ENCODE data around the gene LHPP.
"Not testable (repeated sequence)": the region's sequence is repeated elsewhere in the genome, so short reads cannot be mapped to it uniquely, and the experiment has no call there.

The LHPP gene

DNA sequence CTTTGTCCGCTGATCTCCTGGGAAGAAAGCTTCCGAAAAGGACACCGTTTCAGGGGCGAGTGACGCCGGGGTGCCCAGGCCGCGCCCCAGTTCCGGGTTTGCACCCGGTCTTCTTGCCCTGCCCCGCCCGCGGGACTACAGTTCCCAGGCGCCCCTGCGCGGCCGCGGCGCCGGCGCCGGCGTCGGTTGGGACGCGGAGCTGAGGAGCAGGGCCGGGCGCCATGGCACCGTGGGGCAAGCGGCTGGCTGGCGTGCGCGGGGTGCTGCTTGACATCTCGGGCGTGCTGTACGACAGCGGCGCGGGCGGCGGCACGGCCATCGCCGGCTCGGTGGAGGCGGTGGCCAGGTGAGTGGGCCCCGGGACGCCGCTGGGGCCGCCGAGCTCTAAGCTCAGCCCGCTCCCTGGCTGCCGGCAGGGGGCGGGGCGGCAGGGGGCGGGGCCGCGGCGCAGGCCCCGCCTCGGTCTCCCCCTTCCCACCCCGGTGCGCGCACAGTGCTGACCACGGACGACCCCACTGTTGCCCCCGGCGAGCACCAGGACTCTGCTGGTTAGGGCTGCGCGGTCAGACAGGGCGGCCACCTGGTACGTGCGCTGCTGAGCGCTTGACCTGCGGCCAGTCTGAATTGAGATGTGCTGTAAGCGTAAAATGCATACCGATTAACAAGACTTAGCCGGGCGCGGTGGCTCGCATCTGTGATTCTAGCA is at the start of gene LHPP:
TSS of gene LHPP (plus strand) at position 182 of the 706 bp plus-strand sequence. CDS start at position 222, 40 bp downstream.
- peak; percentile 74 to 85 for DNase-seq (ENCODE audit: low read depth in 2 of 2)

DNA sequence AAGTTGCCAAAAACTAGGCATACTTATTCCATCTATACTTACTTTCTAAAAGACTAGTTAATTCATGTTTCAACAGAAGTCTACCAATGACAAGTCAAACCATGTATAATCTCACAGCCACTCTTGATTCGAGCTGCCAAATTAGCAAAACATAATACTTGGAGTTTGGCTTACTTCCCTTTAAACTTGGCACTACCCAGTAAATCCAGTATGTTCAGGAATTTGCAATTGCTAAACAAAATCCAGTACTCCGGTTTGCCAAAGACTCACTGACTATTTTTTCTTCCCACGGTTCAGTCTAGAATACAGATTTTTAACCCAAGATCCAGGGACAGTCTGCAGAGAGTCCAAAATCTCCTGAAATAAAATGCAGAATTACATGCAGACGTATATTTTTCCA is 47.5 kb upstream of the LHPP start:
- no peak for DNase-seq (ENCODE audit: low read depth in 2 of 2)

GRCh38 chr10:124415210-124415609 is 46.4 kb upstream of the LHPP start:
- no peak for DNase-seq (ENCODE audit: low read depth in 2 of 2)

DNA sequence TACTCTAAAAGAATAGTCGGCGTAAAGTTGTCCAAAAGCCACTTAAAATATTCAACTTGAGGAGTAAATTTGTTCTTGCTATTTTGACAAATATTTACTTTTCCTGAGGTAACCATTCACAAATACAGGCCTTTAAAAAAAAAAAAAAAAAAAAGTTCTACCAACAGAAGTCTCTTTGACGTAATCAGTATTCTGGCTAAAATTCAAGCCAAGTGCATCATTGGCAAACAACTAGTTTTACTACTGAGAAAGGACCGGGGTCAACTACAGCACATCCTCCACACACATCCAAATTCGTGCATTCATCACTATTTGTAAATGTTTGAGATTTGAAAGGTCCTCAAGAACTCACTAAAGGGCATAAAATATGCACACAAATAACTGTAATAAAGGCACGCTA is 44.9 kb upstream of the LHPP start:
- DNase-seq (ENCODE audit: low read depth in 2 of 2), result no peak

DNA sequence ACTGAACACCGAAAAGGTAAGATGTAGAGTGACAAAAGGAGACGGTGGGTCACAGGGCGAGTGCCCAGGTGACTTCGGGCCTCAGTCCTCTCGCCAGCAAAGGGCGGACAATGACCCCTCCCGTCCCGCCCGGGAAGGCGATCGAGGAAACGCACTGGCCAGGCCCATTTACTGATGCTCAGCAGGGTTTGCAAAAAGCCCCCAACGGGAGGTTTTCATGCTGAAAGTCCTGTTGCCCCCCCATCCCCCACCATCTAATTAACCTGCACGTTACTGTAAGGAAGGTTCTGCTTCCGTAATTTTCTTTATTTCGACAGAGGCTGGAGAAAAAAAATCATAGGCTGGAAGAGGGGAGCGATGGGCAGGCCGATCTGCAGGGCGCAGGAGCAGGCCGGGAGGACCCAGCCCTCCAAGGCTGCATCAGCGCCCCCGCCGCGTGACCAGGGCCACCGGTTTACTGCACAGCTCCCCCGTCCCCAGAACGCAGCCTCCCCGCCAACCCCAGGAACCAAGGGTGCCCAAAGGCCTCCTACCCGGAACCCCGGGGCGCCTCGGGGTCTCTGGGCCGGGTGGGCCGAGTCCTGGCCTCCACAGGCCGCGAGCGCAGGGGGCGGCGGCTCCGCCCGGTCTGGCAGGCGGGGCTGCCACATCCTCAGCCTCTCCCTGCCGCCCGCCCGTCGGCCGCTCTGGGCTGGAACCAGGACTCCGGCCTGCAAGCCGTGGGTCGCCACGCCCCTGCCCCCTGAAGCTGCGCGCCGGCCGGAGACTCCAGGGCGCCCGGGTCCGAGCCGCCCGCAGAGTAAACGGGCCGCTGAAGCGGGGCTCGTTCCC is 43.5 kb upstream of the LHPP start:
- peak; percentile 3 to 33 for DNase-seq (ENCODE audit: low read depth in 2 of 2)

DNA sequence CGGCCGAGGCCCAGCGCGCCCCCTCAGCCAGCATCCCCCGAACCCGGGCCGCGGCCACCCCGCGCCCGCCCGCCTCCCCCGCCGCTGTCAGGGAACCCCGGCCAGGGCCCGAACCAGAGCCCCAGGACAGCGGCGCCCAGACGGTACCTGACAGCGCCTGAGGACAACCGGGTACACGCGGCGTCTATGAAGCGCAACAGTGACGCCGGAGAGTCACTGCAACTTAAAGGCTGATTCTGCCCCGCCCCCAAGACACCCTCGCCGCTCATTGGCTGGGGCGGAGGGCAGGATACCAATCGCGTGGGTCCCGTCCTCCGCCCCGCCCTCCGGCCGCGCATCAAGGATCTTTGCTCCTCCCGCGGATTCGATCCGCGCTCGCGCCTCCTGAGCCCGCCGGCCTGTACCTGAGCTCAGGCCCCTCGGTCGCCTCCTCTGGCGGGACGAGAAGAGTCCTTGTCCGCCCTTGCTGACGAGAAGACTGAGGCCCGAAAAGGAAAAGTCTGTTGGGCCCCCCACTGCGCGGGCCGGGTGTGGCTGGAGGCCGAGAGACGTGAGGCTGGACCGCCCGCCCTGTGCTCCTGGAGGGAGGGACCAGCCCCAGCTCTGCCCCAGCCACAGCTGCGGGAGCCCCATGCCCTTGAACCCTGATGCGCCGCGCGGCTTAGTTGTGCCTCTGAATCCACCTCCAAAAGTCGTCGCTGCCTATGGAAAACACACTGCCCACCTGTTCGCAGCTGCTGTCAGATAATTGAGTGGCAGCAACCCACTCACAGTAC is 42.7 kb upstream of the LHPP start, which contains the start of gene OAT:
TSS of gene OAT (minus strand) at position 198 of the 776 bp plus-strand sequence. CDS start 6,752 bp downstream, outside the sequence.
- DNase-seq (ENCODE audit: low read depth in 2 of 2), result peak; percentile 94 to 95

DNA sequence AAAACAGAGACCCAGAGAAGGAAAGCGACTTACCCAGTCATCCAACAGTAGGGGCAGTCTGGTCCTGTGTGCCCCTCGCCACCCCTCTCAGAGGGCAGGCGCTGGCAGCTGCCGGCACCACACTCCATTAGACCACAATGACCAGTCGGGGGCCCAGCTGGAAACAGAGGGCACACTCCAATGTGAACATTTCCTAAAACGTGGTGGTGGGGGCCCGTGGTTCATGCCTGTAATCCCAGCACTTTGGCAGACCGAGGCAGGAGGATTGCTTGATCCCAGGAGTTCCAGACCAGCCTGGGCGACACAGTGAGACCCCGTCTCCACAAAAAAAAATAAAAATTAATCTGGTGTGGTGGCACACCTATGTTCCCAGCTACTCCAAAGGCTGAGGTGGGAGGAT is 42.0 kb upstream of the LHPP start:
- DNase-seq (ENCODE audit: low read depth in 2 of 2), result no peak

- no peak for DNase-seq (ENCODE audit: low read depth in 2 of 2)
Measured at GRCh38 chr10:124420254-124420653, 41.4 kb upstream of the LHPP start.

DNA sequence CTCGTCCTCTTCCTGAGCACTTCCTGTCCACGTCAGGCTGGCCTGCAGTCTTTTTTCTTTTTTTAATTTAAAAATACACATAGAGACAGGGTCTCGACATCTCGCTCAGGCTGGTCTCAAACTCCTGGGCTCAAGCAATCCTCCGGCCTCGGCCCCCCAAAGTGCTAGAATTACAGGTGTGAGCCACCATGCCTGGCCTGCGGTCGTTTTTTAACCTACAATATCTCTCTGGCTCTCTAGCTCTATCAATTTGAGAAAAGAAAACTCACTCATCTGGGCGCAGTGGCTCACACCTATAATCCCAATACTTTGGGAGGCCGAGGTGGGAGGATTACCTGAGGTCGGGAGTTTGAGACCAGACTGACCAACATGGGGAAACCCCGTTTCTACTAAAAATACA is 38.9 kb upstream of the LHPP start:
- no peak for DNase-seq (ENCODE audit: low read depth in 2 of 2)

DNA sequence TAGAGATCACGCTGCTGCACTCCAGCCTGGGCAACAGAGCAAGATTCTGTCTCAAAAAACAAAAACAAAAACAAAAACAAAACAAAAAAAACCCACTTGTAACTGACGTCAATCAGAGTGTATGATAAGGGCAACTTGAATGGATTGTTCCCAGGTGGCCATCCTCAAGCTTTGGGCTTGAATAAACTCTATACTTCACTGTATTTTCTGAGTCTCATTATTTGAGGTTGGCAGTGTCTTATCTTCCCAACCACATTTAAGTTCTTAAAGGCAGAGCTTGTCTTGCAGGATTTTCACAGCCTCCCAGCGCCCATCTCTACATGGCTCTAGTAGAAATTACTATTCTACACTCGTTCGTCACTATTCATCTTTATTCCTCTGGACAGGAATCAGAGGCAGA is 37.8 kb upstream of the LHPP start:
- DNase-seq (ENCODE audit: low read depth in 2 of 2), result no peak

- no peak for DNase-seq (ENCODE audit: low read depth in 2 of 2)
Measured at GRCh38 chr10:124425227-124425962, 36.2 kb upstream of the LHPP start.

GRCh38 chr10:124428207-124428777 is 33.3 kb upstream of the LHPP start:
- no peak for DNase-seq (ENCODE audit: low read depth in 2 of 2)

DNA sequence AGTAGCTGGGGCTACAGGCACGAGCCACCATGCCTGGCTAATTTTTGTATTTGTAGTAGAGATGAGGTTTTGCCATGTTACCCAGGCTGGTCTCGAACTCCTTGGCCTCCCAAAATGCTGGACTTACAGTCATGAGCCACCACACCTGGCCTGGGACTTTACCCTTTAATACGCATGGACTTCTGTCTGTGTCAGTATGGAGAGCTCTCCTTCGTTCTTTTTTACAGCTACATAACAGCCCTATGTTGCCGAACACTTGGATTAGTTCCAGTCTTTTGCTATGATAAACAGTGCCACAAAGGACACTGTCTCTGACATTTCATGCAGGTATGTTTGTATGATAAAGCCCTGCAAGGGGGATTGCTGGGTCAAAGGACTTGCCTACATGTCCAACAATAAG is 32.0 kb upstream of the LHPP start:
- DNase-seq (ENCODE audit: low read depth in 2 of 2), result no peak

DNA sequence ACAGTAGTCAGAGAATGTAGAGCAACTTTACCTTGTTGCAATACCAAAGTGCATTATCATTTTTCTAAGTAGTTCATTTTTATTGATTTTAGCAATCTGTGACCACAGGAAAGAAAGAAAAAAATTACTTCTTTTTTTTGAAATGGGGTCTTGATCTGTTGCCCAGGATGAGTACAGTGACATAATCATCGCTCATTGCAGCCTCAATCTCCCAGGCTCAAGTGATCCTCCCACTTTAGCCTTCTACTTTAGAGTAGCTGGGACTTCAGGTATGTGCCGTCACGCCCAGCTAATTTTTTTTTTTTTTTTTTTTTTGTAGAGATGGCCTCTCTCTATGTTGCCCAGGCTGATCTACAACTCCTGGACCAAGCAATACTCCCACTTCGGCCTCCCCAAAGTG is 31.5 kb upstream of the LHPP start:
- no peak for DNase-seq (ENCODE audit: low read depth in 2 of 2)

- no peak for DNase-seq (ENCODE audit: low read depth in 2 of 2)
Measured at GRCh38 chr10:124433461-124433860, 28.2 kb upstream of the LHPP start.

DNA sequence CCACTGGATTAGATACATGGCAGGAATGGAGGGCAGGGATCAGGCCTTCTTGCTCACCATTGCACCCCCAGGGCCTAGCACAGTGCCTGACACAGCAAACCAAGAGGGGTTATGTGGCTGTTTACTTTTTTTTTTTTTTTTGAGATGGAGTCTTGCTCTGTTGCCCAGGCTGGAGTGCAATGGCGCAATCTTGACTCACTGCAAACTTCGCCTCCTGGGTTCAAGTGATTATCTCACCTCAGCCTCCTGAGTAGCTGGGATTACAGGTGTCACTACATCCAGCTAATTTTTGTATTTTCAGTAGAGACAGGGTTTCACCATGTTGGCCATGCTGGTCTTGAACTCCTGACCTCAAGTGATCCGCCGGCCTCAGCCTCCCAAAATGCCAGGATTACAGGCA is 25.9 kb upstream of the LHPP start:
- not testable (repeated sequence) for DNase-seq (ENCODE audit: low read depth in 2 of 2)

GRCh38 chr10:124436191-124436638 is 25.4 kb upstream of the LHPP start:
- no peak for DNase-seq (ENCODE audit: low read depth in 2 of 2)

DNA sequence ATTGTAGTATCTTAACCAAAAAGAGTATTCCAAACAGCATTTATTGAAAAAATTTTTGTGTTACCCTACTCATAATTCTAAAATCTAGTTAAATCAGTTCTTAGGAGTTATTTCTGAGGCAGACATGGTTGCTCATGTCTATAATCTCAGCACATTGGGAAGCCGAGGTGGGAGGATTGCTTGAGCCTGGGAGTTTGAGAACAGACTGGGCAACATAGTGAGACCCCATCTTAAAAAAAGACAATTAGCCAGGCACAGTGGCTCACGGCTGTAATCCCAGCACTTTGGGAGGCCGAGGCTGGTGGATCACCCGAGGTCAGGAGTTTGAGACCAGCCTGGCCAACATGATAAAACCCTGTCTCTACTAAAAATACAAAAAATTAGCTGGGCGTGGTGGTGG is 19.9 kb upstream of the LHPP start:
- DNase-seq (ENCODE audit: low read depth in 2 of 2), result not testable (repeated sequence)

- no peak for DNase-seq (ENCODE audit: low read depth in 2 of 2)
Measured at GRCh38 chr10:124446830-124447750, 14.5 kb upstream of the LHPP start.

Data from stimulated activated CD4-positive, alpha-beta T cell treated with anti-CD3 and anti-CD28 coated beads, Interleukin-1b, Interleukin-23, amount 100 ng/mL, for 4 hours (primary cell).